Caco-2 (cell line): ENCODE data around the gene CD2AP. TPM values are rescaled to one million over a fixed set of nuclear protein-coding genes. Genes with fewer than 3 reads are reported as not detected.

ENCODE experiments used
- BruUV-seq: library from RNA; stranded (reverse); fragments of 400-500 nt; replicated peaks from 2 replicates; lab custom pipeline; 2021; lab: Mats Ljungman, UMichigan
- CTCF ChIA-PET: fragments of 300-600 bp; sonication (Branson Sonifier 250); formaldehyde crosslinking; loops from one replicate; lab custom pipeline; 2022; ENCODE audit warnings: antibody characterized with exemption; lab: Charles Lee
- POLR2A ChIA-PET: fragments of 300-600 bp; sonication (Branson Sonifier 250); formaldehyde crosslinking; loops from one replicate; lab custom pipeline; 2022; ENCODE audit warnings: antibody characterized with exemption; lab: Charles Lee
- DNase-seq, 2 experiments: peaks; one replicate each; pipeline versions ENCODE4 v3.0.0 to v3.0.0-alpha.2; 2020 to 2022
- H3K27me3 ChIP-seq: replicated peaks from 2 replicates; pipeline ENCODE4 v1.6.0; 2011; ENCODE audit warnings: low read length; ENCODE audit not compliant: control insufficient read depth, insufficient read depth
- H3K36me3 ChIP-seq: 2 replicates; pipeline ENCODE4 v1.5.1; 2011; ENCODE audit warnings: low read length; ENCODE audit not compliant: control insufficient read depth, insufficient read depth
- H3K4me1 ChIP-seq: fragments of 250-450 bp; sonication (Bioruptor Pico); 2 replicates; pipeline ENCODE4 v1.5.1; 2020; ENCODE audit warnings: mild to moderate bottlenecking
- H3K4me3 ChIP-seq: 2 replicates; pipeline ENCODE4 v1.5.1; 2011; ENCODE audit warnings: low read depth, mild to moderate bottlenecking, control low read depth, low read length
- H3K9me3 ChIP-seq: fragments of 250-450 bp; sonication (Bioruptor Pico); 2 replicates; pipeline ENCODE4 v1.5.1; 2020; ENCODE audit warnings: mild to moderate bottlenecking, moderate library complexity
- H3K27ac Mint-ChIP-seq: one replicate; pipeline ENCODE4 v1.8.0; 2022; ENCODE audit warnings: mixed read lengths; ENCODE audit not compliant: unreplicated experiment
- H3K27me3 Mint-ChIP-seq: one replicate; pipeline ENCODE4 v1.8.0; 2022; ENCODE audit warnings: mixed read lengths; ENCODE audit not compliant: insufficient read depth, unreplicated experiment
- H3K36me3 Mint-ChIP-seq: one replicate; pipeline ENCODE4 v1.8.0; 2022; ENCODE audit warnings: mild to moderate bottlenecking, mixed read lengths; ENCODE audit not compliant: insufficient read depth, unreplicated experiment
- H3K4me1 Mint-ChIP-seq: one replicate; pipeline ENCODE4 v1.8.0; 2022; ENCODE audit warnings: low read depth, mixed read lengths; ENCODE audit not compliant: unreplicated experiment
- H3K4me3 Mint-ChIP-seq: one replicate; pipeline ENCODE4 v1.8.0; 2022; ENCODE audit warnings: mild to moderate bottlenecking, moderate library complexity, mixed read lengths; ENCODE audit not compliant: unreplicated experiment
- H3K9me3 Mint-ChIP-seq: one replicate; pipeline ENCODE4 v1.8.0; 2022; ENCODE audit warnings: mixed read lengths; ENCODE audit not compliant: unreplicated experiment
- CTCF ChIP-seq, 2 experiments: fragments of 200-600 bp in 1 of 2; IDR thresholded peaks; 1 replicate in 1 of 2; 2 replicates in 1 of 2; pipeline versions ENCODE4 v1.5.1 to v1.8.0; 2011 to 2022; ENCODE audit warnings: antibody characterized with exemption in 1 of 2, control low read depth in 1 of 2, inconsistent platforms in 1 of 2, low read depth in 1 of 2, low read length in 1 of 2, mild to moderate bottlenecking in 1 of 2, moderate library complexity in 1 of 2; ENCODE audit not compliant: insufficient read depth in 1 of 2, severe bottlenecking in 1 of 2, unreplicated experiment in 1 of 2
- intact Hi-C: fragments of 100-400 bp; cut with micrococcal nuclease; formaldehyde crosslinking; loops from one replicate; pipeline ENCODE4 v1.10.0; 2022; ENCODE audit not compliant: unreplicated experiment
- total RNA-seq: library from RNA; stranded (reverse); gene quantifications from 2 replicates; pipeline ENCODE4 v1.2.3, GENCODE V29; 2022

The CD2AP gene
- total RNA-seq, 1 experiment from 2014 or later, result 65.3 TPM

GRCh38 chr6:47661960-47662359 lies 184.4 kb downstream of the CD2AP start:
- Mint-ChIP-seq H3K4me1 (peaks cover 12% of the 10 kb centered on the region), H3K27ac (no peak overlapping the region), H3K9me3 (no peaks in the 10 kb centered on the region), H3K4me3 (no peak overlapping the region), H3K27me3 (no peaks in the 10 kb centered on the region), H3K36me3 (no peaks in the 10 kb centered on the region)
- no TSS peak for BruUV-seq
- ChIA-PET CTCF (no interaction called here), POLR2A (no interaction called here)
- TF ChIP-seq CTCF (IDR thresholded peaks at IDR 0.05; ENCODE audit: insufficient read depth in 1 of 2, low read depth in 1 of 2, low read length in 1 of 2, severe bottlenecking in 1 of 2, unreplicated experiment in 1 of 2), result no peak
- no peaks in the 10 kb centered on the region; the same call in 1 of the 2 replicates for H3K4me1 ChIP-seq
- H3K36me3 ChIP-seq, result no peaks in the 10 kb centered on the region
- intact Hi-C loops, result no loop called here
- no peak overlapping the region for H3K4me3 ChIP-seq
- no peak for DNase-seq
- no peaks in the 10 kb centered on the region for H3K9me3 ChIP-seq
- no peaks in the 10 kb centered on the region for H3K27me3 ChIP-seq

DNA sequence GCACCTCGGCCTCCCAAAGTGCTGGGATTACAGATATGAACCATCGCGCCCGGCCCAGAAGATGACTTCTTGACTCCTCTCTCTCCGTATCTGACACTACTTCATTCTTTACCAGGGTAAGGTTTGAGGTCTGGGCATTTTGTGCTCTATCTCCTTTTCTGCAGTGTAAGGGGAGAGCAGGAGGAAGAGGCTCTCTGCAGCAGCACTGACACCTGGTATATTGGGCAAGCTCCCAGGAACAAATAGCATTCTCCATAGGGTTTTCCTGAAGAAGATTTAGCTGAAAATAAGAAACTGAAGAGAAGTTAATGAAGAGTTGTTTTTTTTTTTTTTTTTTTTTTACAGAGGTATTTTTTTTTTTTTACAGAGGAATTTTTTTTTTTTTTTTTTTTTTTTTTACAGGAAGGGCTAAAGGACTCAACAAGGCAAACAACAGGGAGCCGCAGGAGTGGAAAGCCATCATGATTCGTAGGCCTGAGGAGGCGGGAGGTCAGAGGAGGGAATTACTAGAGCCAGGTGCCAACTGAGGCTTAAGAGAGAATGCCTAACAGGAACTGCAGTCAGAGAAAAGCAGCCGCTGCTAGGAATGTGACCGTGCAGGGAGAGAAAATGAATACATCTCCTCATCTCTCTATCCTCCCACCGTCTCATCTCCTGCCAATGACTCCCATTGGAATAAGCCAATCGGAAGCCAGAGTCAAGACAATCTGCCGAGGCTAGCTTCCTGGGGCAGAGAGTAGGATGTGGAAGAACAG lies 186.1 kb downstream of the CD2AP start:
- ChIA-PET CTCF (no interaction called here), POLR2A (no interaction called here)
- Histone ChIP-seq H3K4me3 (no peak overlapping the region), H3K27me3 (no peaks in the 10 kb centered on the region), H3K4me1 (no peaks in the 10 kb centered on the region), H3K9me3 (no peaks in the 10 kb centered on the region), H3K36me3 (no peaks in the 10 kb centered on the region)
- no peaks in the 10 kb centered on the region for H3K27me3 Mint-ChIP-seq
- no peak for TF ChIP-seq CTCF (IDR thresholded peaks at IDR 0.05; ENCODE audit: insufficient read depth in 1 of 2, low read depth in 1 of 2, low read length in 1 of 2, severe bottlenecking in 1 of 2, unreplicated experiment in 1 of 2)
- BruUV-seq, result no TSS peak
- DNase-seq, result peak in 1 of 2 experiments; percentile 29
- no peak overlapping the region for H3K4me3 Mint-ChIP-seq
- H3K36me3 Mint-ChIP-seq, result no peaks in the 10 kb centered on the region
- no peaks in the 10 kb centered on the region for H3K9me3 Mint-ChIP-seq
- intact Hi-C loops, result no loop called here
- no peak overlapping the region for H3K27ac Mint-ChIP-seq
- peaks cover 12% of the 10 kb centered on the region for H3K4me1 Mint-ChIP-seq

DNA sequence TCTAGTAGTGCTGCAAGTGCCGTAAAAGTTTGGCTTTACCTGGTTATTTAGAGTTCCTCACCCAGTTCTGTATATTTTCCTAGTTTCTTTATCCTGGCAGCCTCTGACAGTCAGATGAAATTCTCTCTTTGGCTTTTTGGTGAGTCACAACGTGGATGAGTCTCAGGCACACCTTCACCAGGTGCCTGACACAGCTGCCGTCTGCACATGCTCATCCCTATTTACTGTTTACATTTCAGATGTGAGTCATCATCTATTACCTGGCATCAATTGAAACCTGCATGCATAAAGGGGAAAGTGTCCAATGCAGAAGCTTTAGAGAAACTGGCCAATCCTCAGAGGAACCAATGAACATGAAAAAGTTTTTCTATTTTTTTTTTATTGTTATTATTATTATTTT lies 187.5 kb downstream of the CD2AP start:
- Mint-ChIP-seq H3K36me3 (no peaks in the 10 kb centered on the region), H3K27me3 (no peaks in the 10 kb centered on the region), H3K27ac (no peak overlapping the region), H3K4me3 (no peak overlapping the region), H3K4me1 (peaks cover 21% of the 10 kb centered on the region), H3K9me3 (no peaks in the 10 kb centered on the region)
- Histone ChIP-seq H3K36me3 (no peaks in the 10 kb centered on the region), H3K9me3 (no peaks in the 10 kb centered on the region), H3K4me3 (no peak overlapping the region), H3K27me3 (no peaks in the 10 kb centered on the region), H3K4me1 (peaks cover 12% of the 10 kb centered on the region)
- no peak for DNase-seq
- intact Hi-C loops, result no loop called here
- TF ChIP-seq CTCF (IDR thresholded peaks at IDR 0.05; ENCODE audit: insufficient read depth in 1 of 2, low read depth in 1 of 2, low read length in 1 of 2, severe bottlenecking in 1 of 2, unreplicated experiment in 1 of 2), result no peak
- BruUV-seq, result no TSS peak
- CTCF ChIA-PET, result no interaction called here
- POLR2A ChIA-PET, result no interaction called here
